G401 (cell line): ENCODE data around the gene PEX14. TPM values are rescaled to one million over a fixed set of nuclear protein-coding genes. Genes with fewer than 3 reads are reported as not detected.
A peak's percentile ranks its signal among the peaks of the same experiment; 100 is the strongest.

Experiments used
- DNase-seq: peaks from one replicate; pipeline ENCODE4 v3.0.0-alpha.2; 2015; ENCODE audit warnings: low spot score
- in situ Hi-C: cut with HindIII; loops from 2 replicates; pipeline ENCODE4 v1.10.0; 2016; ENCODE audit warnings: low sequenced_read_pairs, mixed read lengths
- total RNA-seq: library from RNA; depleted of rRNA; stranded (reverse); fragments of >200 nt; shearing (Covaris generic); gene quantifications from 2 replicates; pipeline ENCODE4 v1.2.3, GENCODE V29; 2014

PEX14 gene
- total RNA-seq, 1 experiment from 2014 or later = 34.7 TPM

- DNase-seq = no peak
- in situ Hi-C loops = no loop called here
Measured at GRCh38 chr1:10532362-10532761, 57.6 kb downstream of the PEX14 start.

GRCh38 chr1:10534519-10534918 lies 59.8 kb downstream of the PEX14 start:
- DNase-seq = no peak
- in situ Hi-C loops = no loop called here

- DNase-seq = no peak
- in situ Hi-C loops = no loop called here
Measured at GRCh38 chr1:10536133-10536770, 61.5 kb downstream of the PEX14 start.

GRCh38 chr1:10537082-10537766 lies 62.5 kb downstream of the PEX14 start:
- no peak for DNase-seq
- in situ Hi-C loops = no loop called here

GRCh38 chr1:10538646-10539355 lies 64.1 kb downstream of the PEX14 start:
- no peak for DNase-seq

GRCh38 chr1:10539411-10540043 lies 64.8 kb downstream of the PEX14 start:
- DNase-seq = no peak
- in situ Hi-C loops = no loop called here

More at GRCh38 chr1:10538646-10539355, 64.1 kb downstream of the PEX14 start:
- in situ Hi-C loops = no loop called here

- in situ Hi-C loops = no loop called here
- DNase-seq = peak; percentile 63
Measured at GRCh38 chr1:10540277-10541005, 65.7 kb downstream of the PEX14 start.

GRCh38 chr1:10541286-10541685 lies 66.5 kb downstream of the PEX14 start:
- in situ Hi-C loops = no loop called here
- DNase-seq = peak; percentile 72

GRCh38 chr1:10544239-10544638 lies 69.5 kb downstream of the PEX14 start:
- no peak for DNase-seq
- in situ Hi-C loops = no loop called here

GRCh38 chr1:10546896-10547295 lies 72.1 kb downstream of the PEX14 start:
- in situ Hi-C loops = no loop called here
- no peak for DNase-seq

- no peak for DNase-seq
- in situ Hi-C loops = no loop called here
Measured at GRCh38 chr1:10549904-10550664, 75.3 kb downstream of the PEX14 start.

- in situ Hi-C loops = no loop called here
- no peak for DNase-seq
Measured at GRCh38 chr1:10553118-10553517, 78.4 kb downstream of the PEX14 start.

- DNase-seq = no peak
- in situ Hi-C loops = no loop called here
Measured at GRCh38 chr1:10555635-10556429, 81.1 kb downstream of the PEX14 start.

- DNase-seq = no peak
- in situ Hi-C loops = no loop called here
Measured at GRCh38 chr1:10556430-10557005, 81.8 kb downstream of the PEX14 start.

- no peak for DNase-seq
- in situ Hi-C loops = no loop called here
Measured at GRCh38 chr1:10557714-10558113, 83.0 kb downstream of the PEX14 start.

- no peak for DNase-seq
- in situ Hi-C loops = no loop called here
Measured at GRCh38 chr1:10559386-10559785, 84.6 kb downstream of the PEX14 start.

- in situ Hi-C loops = no loop called here
- no peak for DNase-seq
Measured at GRCh38 chr1:10561497-10561896, 86.7 kb downstream of the PEX14 start.

GRCh38 chr1:10561955-10562354 lies 87.2 kb downstream of the PEX14 start:
- no peak for DNase-seq
- in situ Hi-C loops = no loop called here
